OCI-LY3 (cell line): ENCODE data around the gene CFAP46.

Source experiments
- EZH2phosphoT487 ChIP-seq: fragments of 200-600 bp; shearing (Covaris generic); IDR thresholded peaks from 2 replicates; pipeline ENCODE4 v1.6.1; 2018; ENCODE audit warnings: antibody characterized with exemption, mixed run types, low read depth
- TF ChIP-seq, protein P1 (sequence below): fragments of 200-600, 300-600 bp; sonication (generic); IDR thresholded peaks from 2 replicates; pipeline ENCODE4 v1.5.1; 2014; ENCODE audit warnings: antibody characterized with exemption, low read length, low read depth

DNA sequence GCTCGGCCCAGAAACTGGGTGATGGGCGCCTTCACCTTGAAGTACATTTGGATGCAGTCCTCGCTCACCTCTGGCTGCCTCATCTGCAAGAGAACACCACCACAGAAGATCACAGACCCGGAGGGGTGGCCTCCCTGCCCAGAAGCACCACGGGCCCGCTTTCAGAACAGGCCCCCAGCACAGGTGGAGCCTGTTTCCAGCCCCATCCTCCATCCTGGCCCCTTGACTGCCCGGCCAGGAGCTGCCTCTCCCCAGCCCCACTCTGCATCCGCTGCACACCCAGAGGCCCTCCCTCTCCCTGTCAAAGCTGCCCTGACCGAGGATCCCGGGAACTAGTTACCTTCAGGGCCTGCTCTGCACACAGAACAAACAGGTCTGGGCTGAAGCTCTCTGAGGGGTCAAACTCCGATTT lies 724 bp downstream of the CFAP46 start:
- TF ChIP-seq, protein P1, sequence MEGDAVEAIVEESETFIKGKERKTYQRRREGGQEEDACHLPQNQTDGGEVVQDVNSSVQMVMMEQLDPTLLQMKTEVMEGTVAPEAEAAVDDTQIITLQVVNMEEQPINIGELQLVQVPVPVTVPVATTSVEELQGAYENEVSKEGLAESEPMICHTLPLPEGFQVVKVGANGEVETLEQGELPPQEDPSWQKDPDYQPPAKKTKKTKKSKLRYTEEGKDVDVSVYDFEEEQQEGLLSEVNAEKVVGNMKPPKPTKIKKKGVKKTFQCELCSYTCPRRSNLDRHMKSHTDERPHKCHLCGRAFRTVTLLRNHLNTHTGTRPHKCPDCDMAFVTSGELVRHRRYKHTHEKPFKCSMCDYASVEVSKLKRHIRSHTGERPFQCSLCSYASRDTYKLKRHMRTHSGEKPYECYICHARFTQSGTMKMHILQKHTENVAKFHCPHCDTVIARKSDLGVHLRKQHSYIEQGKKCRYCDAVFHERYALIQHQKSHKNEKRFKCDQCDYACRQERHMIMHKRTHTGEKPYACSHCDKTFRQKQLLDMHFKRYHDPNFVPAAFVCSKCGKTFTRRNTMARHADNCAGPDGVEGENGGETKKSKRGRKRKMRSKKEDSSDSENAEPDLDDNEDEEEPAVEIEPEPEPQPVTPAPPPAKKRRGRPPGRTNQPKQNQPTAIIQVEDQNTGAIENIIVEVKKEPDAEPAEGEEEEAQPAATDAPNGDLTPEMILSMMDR, result no peak
- TF ChIP-seq EZH2phosphoT487, result no peak
